ENCODE measurements around the gene MYCBP2.

DNA sequence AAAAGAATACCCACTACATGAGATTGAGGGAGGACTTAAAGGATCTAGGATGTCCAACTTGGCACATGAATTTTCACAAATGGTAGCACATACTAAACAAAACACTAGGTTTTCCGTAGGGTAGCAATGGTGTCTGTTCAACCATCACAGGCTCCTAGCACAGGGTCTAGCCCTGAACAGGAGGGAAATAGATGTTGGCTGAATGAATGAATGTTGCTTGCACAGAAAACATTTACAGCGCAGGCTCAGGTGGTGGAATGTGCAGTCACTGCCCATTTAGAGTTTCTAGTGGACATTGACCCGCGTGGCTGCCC, 1.9 kb upstream of the MYCBP2 start:
- TF ChIP-seq EZH2 (optimal IDR thresholded peaks at IDR 0.05; ENCODE audit: low read depth, low read length) (no peak), EZH2phosphoT487 (IDR thresholded peaks at IDR 0.05; ENCODE audit: low read length) (no peak)
- TF ChIP-seq, protein P1, sequence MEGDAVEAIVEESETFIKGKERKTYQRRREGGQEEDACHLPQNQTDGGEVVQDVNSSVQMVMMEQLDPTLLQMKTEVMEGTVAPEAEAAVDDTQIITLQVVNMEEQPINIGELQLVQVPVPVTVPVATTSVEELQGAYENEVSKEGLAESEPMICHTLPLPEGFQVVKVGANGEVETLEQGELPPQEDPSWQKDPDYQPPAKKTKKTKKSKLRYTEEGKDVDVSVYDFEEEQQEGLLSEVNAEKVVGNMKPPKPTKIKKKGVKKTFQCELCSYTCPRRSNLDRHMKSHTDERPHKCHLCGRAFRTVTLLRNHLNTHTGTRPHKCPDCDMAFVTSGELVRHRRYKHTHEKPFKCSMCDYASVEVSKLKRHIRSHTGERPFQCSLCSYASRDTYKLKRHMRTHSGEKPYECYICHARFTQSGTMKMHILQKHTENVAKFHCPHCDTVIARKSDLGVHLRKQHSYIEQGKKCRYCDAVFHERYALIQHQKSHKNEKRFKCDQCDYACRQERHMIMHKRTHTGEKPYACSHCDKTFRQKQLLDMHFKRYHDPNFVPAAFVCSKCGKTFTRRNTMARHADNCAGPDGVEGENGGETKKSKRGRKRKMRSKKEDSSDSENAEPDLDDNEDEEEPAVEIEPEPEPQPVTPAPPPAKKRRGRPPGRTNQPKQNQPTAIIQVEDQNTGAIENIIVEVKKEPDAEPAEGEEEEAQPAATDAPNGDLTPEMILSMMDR (IDR thresholded peaks at IDR 0.05; ENCODE audit: low read length), result no peak

Data from MM.1S (cell line).